ENCODE measurements around the gene NCF1.
"Not testable (repeated sequence)": the region's sequence is repeated elsewhere in the genome, so short reads cannot be mapped to it uniquely, and the experiment has no call there.

Gene NCF1

GRCh38 chr7:74773760-74774750 is at the start of gene NCF1:
TSS of gene NCF1 (plus strand) at chr7:74774011. CDS start at chr7:74774032, 21 bp downstream.
- not testable (repeated sequence) for DNase-seq

GRCh38 chr7:74725840-74726239 is 48.0 kb upstream of the NCF1 start:
- no peak for DNase-seq

- DNase-seq = no peak
Measured at GRCh38 chr7:74726309-74727101, 47.3 kb upstream of the NCF1 start.

- DNase-seq = not testable (repeated sequence)
Measured at GRCh38 chr7:74728686-74729085, 45.1 kb upstream of the NCF1 start.

GRCh38 chr7:74730186-74730585 is 43.6 kb upstream of the NCF1 start:
- DNase-seq = not testable (repeated sequence)

- DNase-seq = not testable (repeated sequence)
Measured at GRCh38 chr7:74739974-74740703, 33.7 kb upstream of the NCF1 start.

GRCh38 chr7:74743936-74744557 is 29.8 kb upstream of the NCF1 start:
- not testable (repeated sequence) for DNase-seq

- DNase-seq = not testable (repeated sequence)
Measured at GRCh38 chr7:74753921-74754482, 19.8 kb upstream of the NCF1 start.

GRCh38 chr7:74756673-74757072 is 17.1 kb upstream of the NCF1 start:
- DNase-seq = not testable (repeated sequence)

- not testable (repeated sequence) for DNase-seq
Measured at GRCh38 chr7:74758268-74758667, 15.5 kb upstream of the NCF1 start.

GRCh38 chr7:74758982-74759381 is 14.8 kb upstream of the NCF1 start:
- not testable (repeated sequence) for DNase-seq

- not testable (repeated sequence) for DNase-seq
Measured at GRCh38 chr7:74765205-74765918, 8.4 kb upstream of the NCF1 start.

- DNase-seq = not testable (repeated sequence)
Measured at GRCh38 chr7:74766509-74766908, 7.3 kb upstream of the NCF1 start.

GRCh38 chr7:74766991-74767390 is 6.8 kb upstream of the NCF1 start:
- DNase-seq = not testable (repeated sequence)

GRCh38 chr7:74770062-74770461 is 3.7 kb upstream of the NCF1 start:
- DNase-seq = not testable (repeated sequence)

GRCh38 chr7:74772093-74772492 is 1.7 kb upstream of the NCF1 start:
- DNase-seq = not testable (repeated sequence)

GRCh38 chr7:74775111-74775510 is 1.3 kb downstream of the NCF1 start:
- not testable (repeated sequence) for DNase-seq

GRCh38 chr7:74779053-74779452 is 5.2 kb downstream of the NCF1 start:
- not testable (repeated sequence) for DNase-seq

GRCh38 chr7:74781746-74782145 is 7.9 kb downstream of the NCF1 start:
- DNase-seq = not testable (repeated sequence)

- not testable (repeated sequence) for DNase-seq
Measured at GRCh38 chr7:74783595-74783994, 9.8 kb downstream of the NCF1 start.
